HG03342 (cell line): ENCODE measurements around the gene KHDRBS1.
"Not testable (repeated sequence)": the region's sequence is repeated elsewhere in the genome, so short reads cannot be mapped to it uniquely, and the experiment has no call there.

ENCODE experiments used
- ATAC-seq: cut with Tn5 transposase; IDR thresholded peaks from one replicate; pipeline ENCODE4 v1.9.1; 2021; ENCODE audit warnings: mild to moderate bottlenecking, moderate library complexity; ENCODE audit not compliant: unreplicated experiment

KHDRBS1 gene

GRCh38 chr1:32013386-32014198 is at the start of gene KHDRBS1:
Gene KHDRBS1 (plus strand): TSS chr1:32013868. CDS start chr1:32013996, 128 bp downstream.
- ATAC-seq = peak; percentile 72

DNA sequence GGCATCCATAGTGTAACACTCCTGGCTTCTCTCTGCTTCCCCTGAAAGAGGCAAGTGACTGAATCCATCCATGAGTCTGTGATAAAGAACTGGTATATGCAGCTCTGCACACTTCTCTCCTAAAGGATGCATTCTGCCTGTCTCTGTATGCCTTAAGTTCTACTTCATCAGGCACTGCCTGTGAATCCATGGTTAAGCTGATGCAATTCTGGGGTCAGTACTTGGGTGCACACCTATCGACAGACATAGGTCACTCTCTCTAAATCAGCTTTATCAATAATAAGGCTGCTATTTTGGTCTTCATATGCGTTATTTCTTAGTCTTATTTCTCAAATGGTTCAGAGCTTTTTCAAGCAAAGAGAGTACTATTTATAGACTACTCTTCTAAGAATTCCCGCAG is 42.8 kb upstream of the KHDRBS1 start:
- no peak for ATAC-seq

DNA sequence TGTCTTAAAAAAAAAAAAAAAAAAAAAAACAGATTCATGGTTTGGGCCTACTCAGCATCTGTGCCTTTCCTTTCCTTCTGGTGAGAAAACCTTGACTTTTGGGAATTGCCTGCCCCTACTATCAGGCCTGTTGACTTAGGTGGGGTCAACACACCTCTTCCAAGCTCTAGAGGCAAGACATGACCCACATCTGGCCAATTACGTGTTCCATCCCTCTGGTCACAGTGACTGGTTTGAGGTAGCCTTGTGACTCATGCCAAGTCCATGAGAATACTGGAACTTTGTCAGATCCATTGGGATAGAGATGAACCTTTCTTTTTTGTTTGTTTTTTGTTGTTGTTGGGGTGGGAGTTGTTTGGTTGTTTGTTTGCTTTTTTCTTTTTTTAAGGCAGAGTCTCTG is 37.3 kb upstream of the KHDRBS1 start:
- no peak for ATAC-seq

GRCh38 chr1:31977385-31978131 is 36.1 kb upstream of the KHDRBS1 start:
- ATAC-seq = no peak

DNA sequence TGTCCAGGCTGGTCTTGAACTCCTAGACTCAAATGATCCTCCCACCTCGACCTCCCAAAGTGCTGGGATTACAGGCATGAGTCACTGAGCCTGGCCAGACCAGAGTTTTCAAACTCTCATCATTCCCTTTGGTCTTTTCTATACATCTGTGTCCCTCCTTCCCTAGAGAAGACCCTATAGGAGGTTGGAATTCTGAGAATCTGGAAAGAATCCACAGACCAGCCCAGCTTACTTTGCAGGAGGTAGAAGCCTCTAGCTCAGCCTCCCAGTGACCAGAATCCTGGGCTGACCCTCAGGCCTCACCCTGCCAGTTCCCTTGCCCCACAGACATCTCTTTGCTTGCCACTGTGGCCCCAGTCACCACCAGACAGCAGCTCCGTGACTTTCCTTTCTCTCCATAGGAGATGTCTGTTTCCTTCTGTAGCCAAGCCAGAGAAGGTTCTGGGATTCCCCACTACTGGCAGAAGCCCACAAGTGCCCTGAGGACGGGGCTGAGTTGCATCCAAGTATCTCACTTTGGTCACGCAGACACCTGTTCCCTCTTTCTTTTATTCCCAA is 34.7 kb upstream of the KHDRBS1 start:
- ATAC-seq = no peak

DNA sequence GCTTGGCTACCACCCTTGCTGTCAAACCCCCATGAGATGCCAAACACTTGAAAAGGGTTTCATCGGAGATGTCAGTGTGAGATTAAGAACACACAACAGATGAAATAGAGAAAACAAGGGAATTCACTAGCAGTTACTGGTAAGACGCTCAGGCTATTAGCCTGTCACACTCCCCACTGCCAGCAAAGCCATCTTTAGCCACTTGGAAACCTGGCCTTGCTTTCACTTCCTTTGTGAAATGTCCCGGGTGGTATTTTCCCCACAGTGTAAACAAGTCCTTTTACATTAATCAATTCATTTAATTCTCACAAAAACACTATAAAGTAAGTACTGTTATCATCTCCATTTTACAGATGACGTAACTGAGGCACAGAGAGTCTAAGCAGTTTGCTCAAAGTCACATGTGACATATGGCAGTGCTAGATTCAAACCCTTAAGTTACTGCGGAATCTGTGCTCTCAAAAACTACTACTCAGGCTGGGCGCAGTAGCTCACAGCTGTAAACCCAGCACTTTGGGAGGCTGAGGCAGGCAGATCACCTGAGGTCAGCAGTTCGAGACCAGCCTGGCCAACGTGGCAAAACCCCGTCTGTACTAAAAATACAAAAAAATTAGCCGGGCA is 32.7 kb upstream of the KHDRBS1 start:
- ATAC-seq = no peak

GRCh38 chr1:31981456-31981839 is 32.2 kb upstream of the KHDRBS1 start:
- ATAC-seq = no peak

GRCh38 chr1:31981972-31982371 is 31.7 kb upstream of the KHDRBS1 start:
- ATAC-seq = no peak

DNA sequence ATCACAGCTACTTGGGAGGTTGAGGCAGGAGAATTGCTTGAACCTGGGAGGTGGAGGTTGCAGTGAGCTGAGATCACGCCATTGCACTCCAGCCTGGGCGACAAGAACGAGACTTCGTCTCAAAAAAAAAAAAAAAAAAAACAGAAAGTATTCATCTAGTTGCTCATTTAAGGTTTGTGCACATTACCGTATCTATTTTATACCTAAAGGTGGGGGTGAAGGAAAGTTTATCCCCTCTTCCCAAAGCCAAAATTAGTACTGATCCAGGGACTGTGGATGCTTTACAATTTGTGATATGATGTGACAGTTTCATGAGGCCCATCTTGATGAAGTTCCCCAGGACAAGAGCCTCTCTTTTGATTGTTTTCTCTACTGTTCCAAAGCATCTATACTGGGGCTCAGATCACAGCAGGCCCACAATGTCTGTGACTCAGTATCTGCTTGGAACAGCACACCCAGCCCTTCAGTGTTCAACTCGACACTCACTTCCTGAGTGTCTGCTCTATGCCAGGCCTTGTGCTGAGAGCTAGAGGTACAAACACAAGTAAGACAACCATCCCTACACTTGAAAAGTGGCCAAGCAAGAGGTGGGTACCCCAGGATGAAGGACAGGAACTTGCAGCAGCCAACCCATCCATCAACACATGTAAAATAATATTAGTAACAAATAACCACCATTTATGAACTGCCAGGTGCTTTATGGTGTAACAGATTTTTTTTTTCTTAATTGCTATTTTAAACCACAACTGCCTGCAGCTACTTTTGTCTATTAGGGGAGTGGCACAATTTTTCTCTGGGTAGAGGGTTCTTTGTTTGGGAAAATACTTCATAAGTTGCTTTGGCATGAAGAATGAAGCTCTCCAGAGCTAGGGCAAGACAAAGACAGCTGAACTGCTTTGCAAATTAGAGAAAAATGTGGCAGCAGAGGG is 29.0 kb upstream of the KHDRBS1 start:
- ATAC-seq = no peak

GRCh38 chr1:31985430-31985829 is 28.2 kb upstream of the KHDRBS1 start:
- ATAC-seq = peak; percentile 41

GRCh38 chr1:31987135-31987619 is 26.5 kb upstream of the KHDRBS1 start:
- no peak for ATAC-seq

DNA sequence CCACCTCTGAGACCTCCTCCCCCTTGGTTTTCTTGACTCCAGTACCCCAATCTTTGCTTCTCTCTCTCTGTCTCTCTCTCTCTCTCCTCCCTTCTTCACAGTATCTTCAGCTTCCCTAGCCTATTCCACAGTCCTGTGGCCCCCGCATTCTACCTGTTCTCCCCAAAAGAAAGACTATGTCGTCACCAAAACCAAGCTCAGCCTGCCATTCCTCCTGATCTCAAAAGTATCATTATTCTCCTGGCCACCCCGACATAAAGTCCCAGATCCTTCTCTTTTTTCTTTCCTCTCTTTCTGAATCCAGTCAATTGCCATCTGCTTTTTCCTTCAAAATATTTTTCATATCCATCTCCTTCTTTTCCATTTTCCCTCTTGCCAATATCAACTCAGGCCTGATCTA is 23.7 kb upstream of the KHDRBS1 start:
- ATAC-seq = no peak

- ATAC-seq = no peak
These were observed 22.5 kb upstream of the KHDRBS1 start for GRCh38 chr1:31991182-31991581.

DNA sequence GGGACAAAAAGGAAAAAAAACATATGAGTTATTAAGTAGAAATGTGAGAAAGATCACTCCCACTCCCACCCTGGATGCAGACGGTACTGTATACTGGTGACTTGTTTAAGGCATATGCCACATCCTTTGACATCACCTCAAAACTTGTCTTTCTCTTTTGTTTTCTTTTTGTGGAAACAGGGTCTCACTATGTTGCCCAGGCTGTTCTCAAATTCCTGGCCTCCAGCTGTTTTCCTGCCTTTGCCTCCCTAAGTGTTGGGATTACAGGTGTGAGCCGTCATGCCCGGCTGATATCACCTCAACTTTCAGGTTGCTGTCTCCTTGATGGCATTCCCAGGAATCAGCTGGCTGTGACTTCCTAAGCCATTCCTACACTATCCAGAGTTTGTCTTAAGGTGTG is 18.4 kb upstream of the KHDRBS1 start:
- ATAC-seq = no peak

DNA sequence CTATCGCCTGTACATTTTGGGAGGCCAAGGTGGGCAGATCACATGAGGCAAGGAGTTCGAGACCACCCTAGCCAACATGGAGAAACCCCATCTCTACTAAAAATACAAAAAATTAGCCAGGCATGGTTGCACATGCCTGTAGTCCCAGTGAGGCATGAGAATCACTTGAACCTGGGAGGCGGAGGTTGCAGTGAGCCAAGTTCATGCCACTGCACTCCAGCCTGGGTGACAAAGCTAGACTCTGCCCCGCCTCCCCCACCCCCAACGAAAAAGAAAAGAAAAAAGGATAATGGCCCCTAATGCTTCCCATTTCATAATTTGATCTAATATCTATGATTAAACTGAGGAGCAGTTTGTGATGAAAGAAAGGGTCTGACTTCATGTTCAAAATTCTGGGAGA is 17.5 kb upstream of the KHDRBS1 start:
- not testable (repeated sequence) for ATAC-seq

- no peak for ATAC-seq
These were observed 11.8 kb upstream of the KHDRBS1 start for GRCh38 chr1:32001863-32002262.

- ATAC-seq = not testable (repeated sequence)
These were observed 11.4 kb upstream of the KHDRBS1 start for GRCh38 chr1:32002285-32002684.

GRCh38 chr1:32005522-32005921 is 8.1 kb upstream of the KHDRBS1 start:
- ATAC-seq = no peak

GRCh38 chr1:32007591-32007940 is 6.1 kb upstream of the KHDRBS1 start:
- ATAC-seq = no peak

- ATAC-seq = no peak
These were observed 3.4 kb upstream of the KHDRBS1 start for GRCh38 chr1:32010246-32010645.
